GM21619 (cell line): ENCODE data around the gene EHD4.

Source experiments
- ATAC-seq: cut with Tn5 transposase; IDR thresholded peaks from one replicate; pipeline ENCODE4 v1.9.1; 2021; ENCODE audit not compliant: unreplicated experiment

The EHD4 gene

GRCh38 chr15:41899854-41900442 lies 72.4 kb downstream of the EHD4 start:
- ATAC-seq, result no peak

- no peak for ATAC-seq
Observed at GRCh38 chr15:41897363-41897799, 75.0 kb downstream of the EHD4 start.

GRCh38 chr15:41896566-41896965 lies 75.8 kb downstream of the EHD4 start:
- no peak for ATAC-seq

GRCh38 chr15:41895957-41896356 lies 76.4 kb downstream of the EHD4 start:
- no peak for ATAC-seq

GRCh38 chr15:41895491-41895890 lies 76.9 kb downstream of the EHD4 start:
- ATAC-seq, result no peak

GRCh38 chr15:41894791-41895463 lies 77.4 kb downstream of the EHD4 start:
- peak; percentile 88 for ATAC-seq

GRCh38 chr15:41894251-41894790 lies 78.0 kb downstream of the EHD4 start:
- ATAC-seq, result no peak

- ATAC-seq, result no peak
Observed at GRCh38 chr15:41893422-41894250, 78.7 kb downstream of the EHD4 start, which contains the start of gene SPTBN5. SPTBN5 (minus strand) TSS chr15:41894053; CDS start chr15:41893497, 556 bp downstream.

- ATAC-seq, result no peak
Observed at GRCh38 chr15:41892621-41893421, 79.5 kb downstream of the EHD4 start.

GRCh38 chr15:41891946-41892345 lies 80.4 kb downstream of the EHD4 start:
- ATAC-seq, result no peak

GRCh38 chr15:41891226-41891625 lies 81.1 kb downstream of the EHD4 start:
- no peak for ATAC-seq

GRCh38 chr15:41890050-41890690 lies 82.2 kb downstream of the EHD4 start:
- no peak for ATAC-seq

GRCh38 chr15:41888662-41889253 lies 83.6 kb downstream of the EHD4 start:
- ATAC-seq, result no peak

- no peak for ATAC-seq
Observed at GRCh38 chr15:41887893-41888292, 84.5 kb downstream of the EHD4 start.

GRCh38 chr15:41887161-41887560 lies 85.2 kb downstream of the EHD4 start:
- no peak for ATAC-seq

- no peak for ATAC-seq
Observed at GRCh38 chr15:41886741-41887140, 85.6 kb downstream of the EHD4 start.

- ATAC-seq, result no peak
Observed at GRCh38 chr15:41885841-41886240, 86.5 kb downstream of the EHD4 start.

GRCh38 chr15:41885321-41885720 lies 87.0 kb downstream of the EHD4 start:
- no peak for ATAC-seq

GRCh38 chr15:41884458-41884857 lies 87.9 kb downstream of the EHD4 start:
- no peak for ATAC-seq

GRCh38 chr15:41883484-41883825 lies 88.9 kb downstream of the EHD4 start:
- no peak for ATAC-seq
